T-cell (primary cell): Measurements from ENCODE around the gene TTLL11. TPM values are rescaled to one million over a fixed set of nuclear protein-coding genes. Genes with fewer than 3 reads are reported as not detected.

Experiments
- ATAC-seq, 4 experiments: fragments of 200-7000 bp in 3 of 4; fragments of 150-1000 bp in 1 of 4; cut with Tn5 transposase; replicated peaks in 1 of 4; 1 replicate in 3 of 4; 2 replicates in 1 of 4; pipeline ENCODE4 v1.10.0; 2021; ENCODE audit warnings: moderate library complexity in 3 of 4, mild to moderate bottlenecking in 2 of 4, moderate number of reproducible peaks in 1 of 4
- CTCF ChIA-PET, 2 donors: fragments of 300-600 bp; sonication (Branson Sonifier 250); formaldehyde crosslinking; loops; one replicate each; lab custom pipeline; 2022; ENCODE audit warnings: antibody characterized with exemption in 2 of 2; lab: Charles Lee
- POLR2A ChIA-PET, 2 donors: fragments of 300-600 bp; sonication (Branson Sonifier 250); formaldehyde crosslinking; loops; one replicate each; lab custom pipeline; 2022; ENCODE audit warnings: antibody characterized with exemption in 2 of 2; lab: Charles Lee
- DNase-seq, 35 experiments: peaks; one replicate each; pipeline versions ENCODE4 v3.0.0 to v3.0.0-alpha.2; 2013 to 2023
- H3K27ac ChIP-seq: one replicate; pipeline ENCODE4 v1.5.1; 2013; ENCODE audit warnings: low read length
- H3K27me3 ChIP-seq, 2 experiments: replicated peaks in 1 of 2; 1 replicate in 1 of 2; 2 replicates in 1 of 2; pipeline versions ENCODE4 v1.6.1 to v1.7.0; 2013; ENCODE audit warnings: low read length in 1 of 2, mixed read lengths in 1 of 2; ENCODE audit not compliant: control insufficient read depth in 2 of 2, insufficient read depth in 2 of 2; ENCODE audit errors: extremely low read depth in 1 of 2
- H3K36me3 ChIP-seq, 2 donors: 1 replicate in 1 of 2; 2 replicates in 1 of 2; pipeline versions ENCODE4 v1.6.1 to v1.7.0; 2013; ENCODE audit warnings: low read length in 1 of 2; ENCODE audit not compliant: control insufficient read depth in 2 of 2, insufficient read depth in 1 of 2; ENCODE audit errors: extremely low read depth in 1 of 2
- H3K4me1 ChIP-seq, 2 experiments: 1 replicate in 1 of 2; 2 replicates in 1 of 2; pipeline versions ENCODE4 v1.6.1 to v1.7.0; 2013; ENCODE audit warnings: low read length in 2 of 2, mixed read lengths in 1 of 2; ENCODE audit not compliant: insufficient read depth in 2 of 2, control insufficient read depth in 1 of 2; ENCODE audit errors: extremely low read depth in 1 of 2
- H3K4me3 ChIP-seq, 2 donors: 1 replicate in 1 of 2; 2 replicates in 1 of 2; pipeline versions ENCODE4 v1.5.1 to v1.7.0; 2013; ENCODE audit warnings: mild to moderate bottlenecking in 2 of 2, low read length in 1 of 2, moderate library complexity in 1 of 2; ENCODE audit not compliant: control insufficient read depth in 1 of 2; ENCODE audit errors: extremely low read depth in 1 of 2
- H3K9me3 ChIP-seq: 2 replicates; pipeline ENCODE4 v1.7.0; 2013
- H3K27ac Mint-ChIP-seq, 2 donors: one replicate each; pipeline ENCODE4 v1.8.0; 2020 to 2021; ENCODE audit warnings: mild to moderate bottlenecking in 2 of 2, mixed read lengths in 2 of 2
- H3K27me3 Mint-ChIP-seq, 2 donors: one replicate each; pipeline ENCODE4 v1.8.0; 2021 to 2022; ENCODE audit warnings: mixed read lengths in 2 of 2
- H3K36me3 Mint-ChIP-seq: one replicate; pipeline ENCODE4 v1.8.0; 2021; ENCODE audit warnings: mixed read lengths
- H3K4me1 Mint-ChIP-seq, 3 donors: one replicate each; pipeline ENCODE4 v1.8.0; 2020 to 2022; ENCODE audit warnings: mixed read lengths in 3 of 3, mild to moderate bottlenecking in 1 of 3
- H3K4me3 Mint-ChIP-seq, 3 donors: one replicate each; pipeline ENCODE4 v1.8.0; 2020 to 2022; ENCODE audit warnings: mild to moderate bottlenecking in 3 of 3, mixed read lengths in 3 of 3, moderate library complexity in 3 of 3
- H3K9me3 Mint-ChIP-seq, 3 donors: one replicate each; pipeline ENCODE4 v1.8.0; 2020 to 2022; ENCODE audit warnings: mixed read lengths in 3 of 3
- WGBS: methylation state at CpG from one replicate; pipeline ENCODE4 v1.1.5; 2013; ENCODE audit warnings: missing lambda C conversion rate; ENCODE audit not compliant: insufficient coverage; 5-methylcytosine and 5-hydroxymethylcytosine counted together
- total RNA-seq, 35 experiments: library from RNA in 6 of 35; stranded (reverse) in 6 of 35; fragments of 120-200 nt in 1 of 35; gene quantifications; one replicate each; pipeline versions ENCODE4 v1.2.1 to v1.2.4 and lab custom pipeline; 2013 to 2026

The TTLL11 gene
- total RNA-seq, 5 donors from 2014 or later (not counting 1 experiment from before 2014, with no cell fraction given), result 3.4 to 4.8 (median 4.6) TPM

DNA sequence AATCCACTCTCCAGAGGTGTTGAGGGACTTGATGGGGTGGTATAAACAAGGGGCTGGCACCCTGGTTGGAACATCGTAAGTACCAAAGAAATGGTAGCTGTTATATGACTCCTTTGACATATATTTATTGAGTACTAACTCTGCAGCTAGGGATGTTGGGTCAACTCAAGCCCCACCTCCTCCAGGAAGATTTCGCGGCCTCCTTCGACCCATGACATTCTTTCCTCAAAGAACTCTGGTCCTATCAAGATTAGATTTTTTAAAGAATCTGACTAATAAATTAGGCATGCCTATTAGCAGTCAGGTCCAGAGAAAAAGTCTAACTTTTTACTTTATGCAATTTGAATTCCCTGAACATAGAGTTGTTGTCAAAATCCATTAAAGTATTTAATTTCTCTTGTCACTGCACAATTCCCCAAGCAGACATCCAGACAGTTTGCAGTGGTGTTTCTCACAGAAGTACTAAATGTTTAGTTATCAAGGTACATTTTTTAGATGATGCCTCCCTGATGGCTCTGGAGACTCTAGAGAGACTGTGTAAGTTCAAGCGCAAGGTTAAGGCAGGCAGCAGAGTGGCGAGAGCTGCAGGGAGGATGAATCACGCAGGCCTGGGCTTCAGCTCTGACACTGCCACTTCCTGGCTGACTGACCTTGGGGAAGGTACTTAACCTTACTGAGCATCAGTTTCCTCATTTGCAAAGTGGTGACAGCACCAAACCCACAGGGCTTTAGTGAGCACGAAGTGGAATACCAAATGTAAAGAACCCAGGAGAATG is 209.6 kb downstream of the TTLL11 start:
- ChIA-PET CTCF (no interaction called here), POLR2A (no interaction called here)
- no peaks in the 10 kb centered on the region for H3K36me3 Mint-ChIP-seq
- no peaks in the 10 kb centered on the region for H3K27me3 Mint-ChIP-seq
- no peak overlapping the region for H3K27ac Mint-ChIP-seq
- no peaks in the 10 kb centered on the region for H3K36me3 ChIP-seq
- H3K9me3 Mint-ChIP-seq, result no peaks in the 10 kb centered on the region
- no peak overlapping the region for H3K4me3 Mint-ChIP-seq
- no peaks in the 10 kb centered on the region for H3K9me3 ChIP-seq
- no peaks in the 10 kb centered on the region for H3K27me3 ChIP-seq
- 85% methylated on average over 3 of the region's 8 CpGs for WGBS
- no peak for ATAC-seq
- no peak for DNase-seq
- no peaks in the 10 kb centered on the region for H3K4me1 Mint-ChIP-seq
- no peak overlapping the region for H3K27ac ChIP-seq
- H3K4me3 ChIP-seq, result no peak overlapping the region
- H3K4me1 ChIP-seq, result no peaks in the 10 kb centered on the region

DNA sequence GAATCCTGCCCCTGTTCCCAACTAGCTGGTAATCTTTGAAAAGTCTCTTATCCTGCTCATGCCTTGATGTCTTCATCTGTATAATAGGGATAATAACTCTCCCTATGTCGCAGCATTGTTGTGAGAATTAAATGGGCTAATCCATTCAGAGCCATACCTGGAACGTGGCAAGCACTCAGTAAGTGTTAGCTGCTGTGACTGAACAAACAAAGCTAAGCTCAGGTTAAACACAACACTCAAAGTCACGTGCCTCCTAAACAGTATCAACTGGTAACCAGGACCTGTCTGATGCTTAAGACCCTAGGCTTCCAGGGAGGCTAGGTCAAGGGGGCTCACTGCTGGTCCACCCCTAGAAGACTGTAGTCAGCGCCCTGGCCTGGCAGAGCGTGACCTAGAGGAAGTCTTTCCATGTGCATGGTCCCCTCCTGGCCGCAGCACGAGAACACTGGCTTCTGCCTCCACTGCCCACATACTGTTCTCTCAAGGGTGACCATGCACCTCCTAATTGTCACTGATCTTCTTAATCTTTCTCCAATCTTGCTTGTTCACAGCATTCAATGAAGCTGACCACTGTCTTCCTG is 211.1 kb downstream of the TTLL11 start:
- no peaks in the 10 kb centered on the region for H3K36me3 ChIP-seq
- no peaks in the 10 kb centered on the region for H3K4me1 Mint-ChIP-seq
- POLR2A ChIA-PET, result no interaction called here
- no peaks in the 10 kb centered on the region for H3K36me3 Mint-ChIP-seq
- H3K4me3 Mint-ChIP-seq, result no peak overlapping the region
- H3K27ac ChIP-seq, result no peak overlapping the region
- DNase-seq (no peak), ATAC-seq (no peak)
- no peaks in the 10 kb centered on the region for H3K27me3 Mint-ChIP-seq
- no peak overlapping the region for H3K4me3 ChIP-seq
- CTCF ChIA-PET, result no interaction called here
- no peaks in the 10 kb centered on the region for H3K9me3 Mint-ChIP-seq
- 95% methylated on average over 4 of the region's 7 CpGs for WGBS
- no peaks in the 10 kb centered on the region for H3K27me3 ChIP-seq
- no peaks in the 10 kb centered on the region for H3K4me1 ChIP-seq
- no peaks in the 10 kb centered on the region for H3K9me3 ChIP-seq
- no peak overlapping the region for H3K27ac Mint-ChIP-seq

DNA sequence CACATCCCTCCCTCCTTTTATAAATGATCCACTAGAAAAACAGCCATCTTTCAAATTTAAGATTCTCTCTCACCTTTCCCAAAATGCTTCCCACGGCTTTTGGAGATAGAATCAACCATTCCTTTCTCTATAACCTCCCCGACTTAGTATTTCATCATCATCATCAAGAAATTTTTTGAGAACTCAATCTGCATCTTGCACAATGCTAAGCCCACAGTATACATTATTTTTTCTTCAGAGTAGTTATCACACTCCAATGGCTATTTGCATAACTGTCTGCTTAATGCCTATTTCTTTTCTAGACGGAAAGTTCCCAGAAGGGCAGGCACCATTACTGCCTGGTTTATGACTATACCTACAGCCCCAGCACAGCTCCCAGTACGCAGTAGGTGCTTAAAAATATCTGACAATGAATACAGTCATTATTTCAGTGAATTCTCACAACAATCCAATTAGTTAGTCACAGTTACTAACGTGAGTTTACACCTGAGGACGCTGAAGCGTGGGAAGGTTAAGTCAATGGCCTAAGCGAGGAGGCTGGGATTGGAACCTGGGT is 212.7 kb downstream of the TTLL11 start:
- Mint-ChIP-seq H3K9me3 (no peaks in the 10 kb centered on the region), H3K27ac (no peak overlapping the region), H3K4me3 (no peak overlapping the region), H3K27me3 (no peaks in the 10 kb centered on the region), H3K36me3 (no peaks in the 10 kb centered on the region), H3K4me1 (no peaks in the 10 kb centered on the region)
- H3K36me3 ChIP-seq, result no peaks in the 10 kb centered on the region
- no peak for ATAC-seq
- ChIA-PET CTCF (no interaction called here), POLR2A (no interaction called here)
- WGBS, result 57% methylated on average over 4 of the region's 8 CpGs
- no peak overlapping the region for H3K27ac ChIP-seq
- H3K9me3 ChIP-seq, result no peaks in the 10 kb centered on the region
- no peak for DNase-seq
- H3K4me3 ChIP-seq, result no peak overlapping the region
- no peaks in the 10 kb centered on the region for H3K4me1 ChIP-seq
- no peaks in the 10 kb centered on the region for H3K27me3 ChIP-seq

DNA sequence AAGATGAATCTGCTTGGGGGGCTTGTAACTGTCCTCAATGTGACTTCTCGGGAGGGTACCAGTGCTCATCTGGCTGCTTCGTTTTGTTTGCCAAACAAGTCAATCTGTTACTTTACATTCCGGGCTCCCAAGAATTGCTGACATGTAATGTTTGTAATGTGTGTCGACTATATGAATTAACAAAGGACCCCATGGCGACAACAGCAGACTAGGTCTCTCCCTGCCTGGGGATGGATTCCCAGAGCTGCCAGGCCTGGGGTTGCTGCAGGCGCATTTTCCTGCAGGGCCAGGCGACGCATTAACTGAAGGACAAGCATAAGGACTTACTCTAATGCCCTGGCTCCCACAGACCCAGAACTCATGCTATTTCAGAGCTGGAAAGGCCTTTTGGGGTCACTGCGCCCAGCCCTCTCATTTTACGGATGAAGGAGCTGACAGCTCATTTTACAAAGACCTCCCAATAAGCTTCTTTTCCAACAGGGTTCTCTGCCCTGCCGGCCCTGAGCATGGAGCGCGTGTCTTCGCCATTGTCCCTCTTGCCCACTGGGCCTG is 214.8 kb downstream of the TTLL11 start:
- H3K27ac ChIP-seq, result no peak overlapping the region
- Mint-ChIP-seq H3K27me3 (no peaks in the 10 kb centered on the region), H3K4me3 (no peak overlapping the region), H3K4me1 (no peaks in the 10 kb centered on the region), H3K36me3 (no peaks in the 10 kb centered on the region), H3K27ac (no peak overlapping the region), H3K9me3 (no peaks in the 10 kb centered on the region)
- H3K4me3 ChIP-seq, result no peak overlapping the region
- H3K4me1 ChIP-seq, result no peaks in the 10 kb centered on the region
- POLR2A ChIA-PET, result no interaction called here
- no peaks in the 10 kb centered on the region for H3K9me3 ChIP-seq
- H3K36me3 ChIP-seq, result no peaks in the 10 kb centered on the region
- ATAC-seq (no peak), DNase-seq (no peak)
- no peaks in the 10 kb centered on the region for H3K27me3 ChIP-seq
- 88% methylated on average over 14 of the region's 14 CpGs for WGBS
- CTCF ChIA-PET, result no interaction called here

DNA sequence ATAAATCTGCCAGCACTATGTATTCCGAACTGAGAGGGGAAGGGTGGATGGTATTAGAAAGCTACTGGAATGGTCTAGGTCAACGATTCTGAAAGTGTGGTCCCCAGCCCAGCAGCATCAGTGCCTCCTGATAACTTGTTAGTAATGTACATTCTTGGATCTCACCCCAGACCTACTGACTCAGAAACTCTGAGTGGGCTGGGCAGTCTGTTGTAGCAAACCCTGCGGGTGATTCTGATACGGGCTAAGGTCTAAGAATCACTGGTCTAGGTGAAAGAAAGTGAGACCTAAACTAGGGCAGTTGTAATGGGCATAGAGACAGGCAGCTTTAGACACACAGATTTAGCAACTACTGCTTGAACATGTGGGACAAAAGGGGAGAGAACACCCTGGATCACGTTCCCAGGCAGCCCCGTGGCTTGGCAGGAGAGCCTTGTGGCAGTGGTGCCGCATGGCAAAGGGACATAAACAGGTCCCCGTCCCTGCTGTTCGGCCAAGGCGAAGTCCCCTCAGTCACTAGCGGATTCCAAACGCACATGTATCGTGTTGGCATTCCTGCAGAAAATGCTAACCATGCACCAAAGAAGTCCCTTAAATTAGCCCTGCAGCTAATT is 216.3 kb downstream of the TTLL11 start:
- H3K4me1 Mint-ChIP-seq, result no peaks in the 10 kb centered on the region
- no peaks in the 10 kb centered on the region for H3K4me1 ChIP-seq
- no peaks in the 10 kb centered on the region for H3K9me3 ChIP-seq
- ATAC-seq (no peak), DNase-seq (no peak)
- H3K4me3 ChIP-seq, result no peak overlapping the region
- WGBS, result 90% methylated on average over 11 of the region's 13 CpGs
- no peaks in the 10 kb centered on the region for H3K36me3 ChIP-seq
- H3K9me3 Mint-ChIP-seq, result no peaks in the 10 kb centered on the region
- H3K27me3 Mint-ChIP-seq, result no peaks in the 10 kb centered on the region
- no peak overlapping the region for H3K27ac ChIP-seq
- H3K36me3 Mint-ChIP-seq, result no peaks in the 10 kb centered on the region
- H3K4me3 Mint-ChIP-seq, result no peak overlapping the region
- no peak overlapping the region for H3K27ac Mint-ChIP-seq
- CTCF ChIA-PET, result no interaction called here
- no peaks in the 10 kb centered on the region for H3K27me3 ChIP-seq
- POLR2A ChIA-PET, result no interaction called here

DNA sequence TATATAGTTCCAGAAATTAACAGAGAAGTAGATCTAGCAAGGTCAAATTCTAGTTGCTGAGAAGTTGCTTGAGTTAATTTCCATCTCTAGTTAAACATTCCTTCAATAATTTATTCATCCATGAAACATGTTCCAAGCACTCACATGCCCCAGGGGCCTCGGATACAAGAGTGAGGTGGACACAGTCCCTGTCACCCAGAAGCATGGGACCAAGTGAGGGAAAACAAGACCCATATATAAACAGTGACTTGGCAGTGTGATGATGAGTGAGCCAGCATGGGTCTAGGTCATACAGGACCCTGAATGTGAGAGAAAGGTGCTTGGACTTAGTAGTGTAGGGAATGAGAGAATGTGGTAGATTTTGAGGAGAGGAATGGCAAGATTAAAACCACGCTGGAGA is 216.9 kb downstream of the TTLL11 start:
- Mint-ChIP-seq H3K27ac (no peak overlapping the region), H3K4me1 (no peaks in the 10 kb centered on the region), H3K4me3 (no peak overlapping the region), H3K27me3 (no peaks in the 10 kb centered on the region), H3K36me3 (no peaks in the 10 kb centered on the region), H3K9me3 (no peaks in the 10 kb centered on the region)
- Histone ChIP-seq H3K4me1 (no peaks in the 10 kb centered on the region), H3K9me3 (no peaks in the 10 kb centered on the region), H3K36me3 (no peaks in the 10 kb centered on the region), H3K27ac (no peak overlapping the region), H3K27me3 (no peaks in the 10 kb centered on the region), H3K4me3 (no peak overlapping the region)
- WGBS, result 60% methylated on average over 1 of the region's 2 CpGs
- ChIA-PET POLR2A (no interaction called here), CTCF (no interaction called here)
- DNase-seq (no peak), ATAC-seq (no peak)
